Caco-2 (cell line): ENCODE results near the gene ZCCHC3. TPM values are rescaled to one million over a fixed set of nuclear protein-coding genes. Genes with fewer than 3 reads are reported as not detected.

Experiments used
- BruUV-seq: library from RNA; stranded (reverse); fragments of 400-500 nt; replicated peaks from 2 replicates; lab custom pipeline; 2021; lab: Mats Ljungman, UMichigan
- CTCF ChIA-PET: fragments of 300-600 bp; sonication (Branson Sonifier 250); formaldehyde crosslinking; loops from one replicate; lab custom pipeline; 2022; ENCODE audit warnings: antibody characterized with exemption; lab: Charles Lee
- POLR2A ChIA-PET: fragments of 300-600 bp; sonication (Branson Sonifier 250); formaldehyde crosslinking; loops from one replicate; lab custom pipeline; 2022; ENCODE audit warnings: antibody characterized with exemption; lab: Charles Lee
- DNase-seq, 2 experiments: peaks; one replicate each; pipeline versions ENCODE4 v3.0.0 to v3.0.0-alpha.2; 2020 to 2022
- H3K27me3 ChIP-seq: replicated peaks from 2 replicates; pipeline ENCODE4 v1.6.0; 2011; ENCODE audit warnings: low read length; ENCODE audit not compliant: control insufficient read depth, insufficient read depth
- H3K36me3 ChIP-seq: 2 replicates; pipeline ENCODE4 v1.5.1; 2011; ENCODE audit warnings: low read length; ENCODE audit not compliant: control insufficient read depth, insufficient read depth
- H3K4me1 ChIP-seq: fragments of 250-450 bp; sonication (Bioruptor Pico); 2 replicates; pipeline ENCODE4 v1.5.1; 2020; ENCODE audit warnings: mild to moderate bottlenecking
- H3K4me3 ChIP-seq: 2 replicates; pipeline ENCODE4 v1.5.1; 2011; ENCODE audit warnings: low read depth, mild to moderate bottlenecking, control low read depth, low read length
- H3K9me3 ChIP-seq: fragments of 250-450 bp; sonication (Bioruptor Pico); 2 replicates; pipeline ENCODE4 v1.5.1; 2020; ENCODE audit warnings: mild to moderate bottlenecking, moderate library complexity
- H3K27ac Mint-ChIP-seq: one replicate; pipeline ENCODE4 v1.8.0; 2022; ENCODE audit warnings: mixed read lengths; ENCODE audit not compliant: unreplicated experiment
- H3K27me3 Mint-ChIP-seq: one replicate; pipeline ENCODE4 v1.8.0; 2022; ENCODE audit warnings: mixed read lengths; ENCODE audit not compliant: insufficient read depth, unreplicated experiment
- H3K36me3 Mint-ChIP-seq: one replicate; pipeline ENCODE4 v1.8.0; 2022; ENCODE audit warnings: mild to moderate bottlenecking, mixed read lengths; ENCODE audit not compliant: insufficient read depth, unreplicated experiment
- H3K4me1 Mint-ChIP-seq: one replicate; pipeline ENCODE4 v1.8.0; 2022; ENCODE audit warnings: low read depth, mixed read lengths; ENCODE audit not compliant: unreplicated experiment
- H3K4me3 Mint-ChIP-seq: one replicate; pipeline ENCODE4 v1.8.0; 2022; ENCODE audit warnings: mild to moderate bottlenecking, moderate library complexity, mixed read lengths; ENCODE audit not compliant: unreplicated experiment
- H3K9me3 Mint-ChIP-seq: one replicate; pipeline ENCODE4 v1.8.0; 2022; ENCODE audit warnings: mixed read lengths; ENCODE audit not compliant: unreplicated experiment
- intact Hi-C: fragments of 100-400 bp; cut with micrococcal nuclease; formaldehyde crosslinking; loops from one replicate; pipeline ENCODE4 v1.10.0; 2022; ENCODE audit not compliant: unreplicated experiment
- total RNA-seq: library from RNA; stranded (reverse); gene quantifications from 2 replicates; pipeline ENCODE4 v1.2.3, GENCODE V29; 2022
- TF ChIP-seq, protein P1 (sequence below), 2 experiments: fragments of 200-600 bp in 1 of 2; IDR thresholded peaks; 1 replicate in 1 of 2; 2 replicates in 1 of 2; pipeline versions ENCODE4 v1.5.1 to v1.8.0; 2011 to 2022; ENCODE audit warnings: antibody characterized with exemption in 1 of 2, control low read depth in 1 of 2, inconsistent platforms in 1 of 2, low read depth in 1 of 2, low read length in 1 of 2, mild to moderate bottlenecking in 1 of 2, moderate library complexity in 1 of 2; ENCODE audit not compliant: insufficient read depth in 1 of 2, severe bottlenecking in 1 of 2, unreplicated experiment in 1 of 2

Gene ZCCHC3
- total RNA-seq, 1 experiment from 2014 or later, result 37.2 TPM

DNA sequence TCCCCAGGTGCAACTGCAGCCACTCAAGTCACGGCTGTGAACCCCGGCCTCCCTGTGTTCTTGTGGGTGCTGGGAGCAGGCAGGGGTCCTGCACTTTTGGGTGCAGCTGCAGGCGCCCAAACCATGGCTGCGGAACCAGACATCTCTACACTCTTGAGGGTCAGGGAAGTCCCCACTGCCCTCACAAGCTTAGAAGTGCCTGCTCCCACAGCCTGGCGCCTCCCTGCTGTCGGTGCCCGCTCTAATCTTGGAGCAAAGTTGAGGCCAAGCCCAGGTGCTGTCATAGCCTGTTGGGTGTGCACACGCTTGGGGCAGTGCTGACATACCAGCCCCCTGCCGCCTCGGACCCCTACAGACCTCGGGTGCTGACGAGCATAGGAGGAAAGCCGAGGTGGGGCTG lies 33.7 kb upstream of the ZCCHC3 start:
- ChIA-PET POLR2A (no interaction called here), CTCF (no interaction called here)
- peaks cover 4% of the 10 kb centered on the region; the same call in 1 of the 2 replicates for H3K4me1 ChIP-seq
- Mint-ChIP-seq H3K4me3 (no peak overlapping the region), H3K27ac (no peak overlapping the region), H3K36me3 (peaks cover 7% of the 10 kb centered on the region), H3K9me3 (no peaks in the 10 kb centered on the region), H3K4me1 (no peaks in the 10 kb centered on the region), H3K27me3 (no peaks in the 10 kb centered on the region)
- BruUV-seq, result no TSS peak
- no peaks in the 10 kb centered on the region for H3K9me3 ChIP-seq
- H3K36me3 ChIP-seq, result no peaks in the 10 kb centered on the region
- DNase-seq, result no peak
- TF ChIP-seq, protein P1, sequence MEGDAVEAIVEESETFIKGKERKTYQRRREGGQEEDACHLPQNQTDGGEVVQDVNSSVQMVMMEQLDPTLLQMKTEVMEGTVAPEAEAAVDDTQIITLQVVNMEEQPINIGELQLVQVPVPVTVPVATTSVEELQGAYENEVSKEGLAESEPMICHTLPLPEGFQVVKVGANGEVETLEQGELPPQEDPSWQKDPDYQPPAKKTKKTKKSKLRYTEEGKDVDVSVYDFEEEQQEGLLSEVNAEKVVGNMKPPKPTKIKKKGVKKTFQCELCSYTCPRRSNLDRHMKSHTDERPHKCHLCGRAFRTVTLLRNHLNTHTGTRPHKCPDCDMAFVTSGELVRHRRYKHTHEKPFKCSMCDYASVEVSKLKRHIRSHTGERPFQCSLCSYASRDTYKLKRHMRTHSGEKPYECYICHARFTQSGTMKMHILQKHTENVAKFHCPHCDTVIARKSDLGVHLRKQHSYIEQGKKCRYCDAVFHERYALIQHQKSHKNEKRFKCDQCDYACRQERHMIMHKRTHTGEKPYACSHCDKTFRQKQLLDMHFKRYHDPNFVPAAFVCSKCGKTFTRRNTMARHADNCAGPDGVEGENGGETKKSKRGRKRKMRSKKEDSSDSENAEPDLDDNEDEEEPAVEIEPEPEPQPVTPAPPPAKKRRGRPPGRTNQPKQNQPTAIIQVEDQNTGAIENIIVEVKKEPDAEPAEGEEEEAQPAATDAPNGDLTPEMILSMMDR (IDR thresholded peaks at IDR 0.05; ENCODE audit: insufficient read depth in 1 of 2, low read depth in 1 of 2, low read length in 1 of 2, severe bottlenecking in 1 of 2, unreplicated experiment in 1 of 2), result no peak
- H3K4me3 ChIP-seq, result no peak overlapping the region
- intact Hi-C loops, result no loop called here
- H3K27me3 ChIP-seq, result no peaks in the 10 kb centered on the region

DNA sequence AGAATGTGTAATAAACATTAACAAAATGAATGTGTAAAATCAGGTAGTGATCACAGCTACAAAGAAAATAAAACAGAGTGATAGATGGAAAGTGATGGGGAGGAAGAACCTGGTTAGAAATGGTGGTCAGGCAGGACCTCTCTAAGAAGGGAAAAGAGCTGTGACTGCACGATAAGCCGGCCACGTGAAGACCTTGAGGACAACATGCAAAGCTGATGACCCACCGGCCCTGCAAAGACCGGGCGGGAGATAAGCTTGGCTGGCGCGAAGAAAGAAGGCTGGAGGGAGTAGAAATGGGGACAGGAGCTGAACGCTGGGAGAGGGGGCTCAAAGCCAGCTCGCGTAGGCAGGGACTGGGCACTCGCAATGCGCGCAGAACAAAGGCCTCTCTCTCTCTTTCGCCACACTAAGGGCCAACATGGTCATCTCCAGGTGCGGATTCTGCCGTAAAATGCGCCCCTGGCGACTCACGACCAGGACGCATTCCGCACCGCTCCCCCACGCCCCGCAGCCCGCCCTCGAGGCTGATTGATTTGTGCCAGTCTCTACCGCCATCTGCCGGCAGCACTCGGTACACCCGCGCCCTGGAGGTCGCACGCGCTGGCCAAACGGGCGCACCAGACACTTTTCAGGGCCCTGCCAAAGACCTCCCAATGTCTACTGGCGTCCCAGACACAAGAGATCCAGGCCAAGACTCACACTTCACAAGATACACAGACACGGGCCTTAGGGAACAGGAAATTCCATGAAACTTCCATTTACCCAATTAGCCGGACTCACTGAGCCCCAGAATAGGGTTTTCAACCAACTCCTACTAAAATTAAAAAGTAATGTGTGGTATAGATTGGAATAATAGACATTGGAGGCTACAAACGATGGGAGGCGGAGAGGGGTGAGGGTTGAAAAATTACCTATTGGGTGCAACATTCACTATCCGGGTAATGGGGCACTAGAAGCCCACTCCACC lies 30.5 kb upstream of the ZCCHC3 start:
- H3K9me3 Mint-ChIP-seq, result no peaks in the 10 kb centered on the region
- peak overlapping the region; percentile 78 for H3K4me3 Mint-ChIP-seq
- TF ChIP-seq, protein P1 (IDR thresholded peaks at IDR 0.05; ENCODE audit: insufficient read depth in 1 of 2, low read depth in 1 of 2, low read length in 1 of 2, severe bottlenecking in 1 of 2, unreplicated experiment in 1 of 2), result peak; percentile 96 to 97
- peaks cover 4% of the 10 kb centered on the region; the same call in 1 of the 2 replicates for H3K4me1 ChIP-seq
- H3K9me3 ChIP-seq, result no peaks in the 10 kb centered on the region
- no peaks in the 10 kb centered on the region for H3K36me3 ChIP-seq
- intact Hi-C loops, result loop anchor here (1.0 to 5.0 kb wide), 4 partner anchors 31 to 64 kb away; no protein-coding TSS in a partner anchor
- no peaks in the 10 kb centered on the region for H3K27me3 ChIP-seq
- peak; percentile 96 for DNase-seq
- no peaks in the 10 kb centered on the region for H3K4me1 Mint-ChIP-seq
- H3K36me3 Mint-ChIP-seq, result peaks cover 7% of the 10 kb centered on the region
- H3K4me3 ChIP-seq, result peak overlapping the region; percentile 34
- no peaks in the 10 kb centered on the region for H3K27me3 Mint-ChIP-seq
- BruUV-seq, result no TSS peak
- H3K27ac Mint-ChIP-seq, result peak overlapping the region; percentile 90
- ChIA-PET CTCF (interaction anchor here (0.6 to 1.5 kb wide), 6 partner anchors 14 to 64 kb away, joined by 3 to 11 read pairs (median 4); partner anchors contain the start of gene SOX12), POLR2A (no interaction called here)

DNA sequence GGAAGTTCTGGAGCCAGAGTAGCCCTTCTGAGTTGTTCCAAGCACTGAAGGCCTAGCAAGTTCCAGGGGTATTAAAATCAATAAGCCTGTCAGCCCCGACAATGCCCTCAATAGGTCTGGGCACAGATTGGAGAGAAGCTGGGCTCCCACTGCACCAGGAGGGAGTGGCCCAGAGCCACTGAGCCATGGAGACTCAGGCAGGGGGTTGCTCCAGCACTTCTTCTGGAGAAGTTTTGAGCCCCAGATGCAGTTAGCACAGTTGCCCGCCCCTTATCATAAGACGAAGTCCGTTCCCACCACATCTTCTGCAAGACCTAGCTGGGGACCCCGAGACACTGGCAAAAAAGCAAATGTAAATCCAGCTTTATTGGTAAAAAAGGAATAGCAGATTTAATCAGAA lies 26.9 kb upstream of the ZCCHC3 start:
- Histone ChIP-seq H3K4me1 (peaks cover 4% of the 10 kb centered on the region; the same call in 1 of the 2 replicates), H3K36me3 (peaks cover 2% of the 10 kb centered on the region), H3K27me3 (no peaks in the 10 kb centered on the region), H3K4me3 (no peak overlapping the region), H3K9me3 (no peaks in the 10 kb centered on the region)
- Mint-ChIP-seq H3K9me3 (no peaks in the 10 kb centered on the region), H3K4me3 (no peak overlapping the region), H3K27me3 (no peaks in the 10 kb centered on the region), H3K4me1 (no peaks in the 10 kb centered on the region), H3K27ac (no peak overlapping the region), H3K36me3 (peaks cover 14% of the 10 kb centered on the region)
- no TSS peak for BruUV-seq
- POLR2A ChIA-PET, result no interaction called here
- CTCF ChIA-PET, result no interaction called here
- peak in 1 of 2 experiments; percentile 3 for DNase-seq
- intact Hi-C loops, result no loop called here
- TF ChIP-seq, protein P1 (IDR thresholded peaks at IDR 0.05; ENCODE audit: insufficient read depth in 1 of 2, low read depth in 1 of 2, low read length in 1 of 2, severe bottlenecking in 1 of 2, unreplicated experiment in 1 of 2), result no peak
